SU-DHL-6 (cell line): Measurements from ENCODE around the gene MAF.

Experiments
- H2AFZ ChIP-seq: fragments of 200-600 bp; sonication (generic); 2 replicates; pipeline ENCODE4 v1.6.1; 2014; ENCODE audit warnings: low read depth, mild to moderate bottlenecking, moderate library complexity, mixed read lengths, antibody characterized with exemption, low read length; ENCODE audit not compliant: severe bottlenecking
- H3F3A ChIP-seq: fragments of 200-600 bp; shearing (Covaris generic); 2 replicates; pipeline ENCODE4 v1.6.0; 2016; ENCODE audit warnings: antibody characterized with exemption, mild to moderate bottlenecking; ENCODE audit not compliant: insufficient read depth
- H3K27ac ChIP-seq: fragments of 200-600 bp; sonication (generic); 2 replicates; pipeline ENCODE4 v1.5.1; 2016; ENCODE audit warnings: low read depth, mild to moderate bottlenecking, low read length, moderate library complexity, mixed read lengths
- H3K27me3 ChIP-seq: fragments of 200-600 bp; sonication (generic), shearing (Covaris generic); 2 replicates; pipeline ENCODE4 v1.6.0; 2014; ENCODE audit warnings: mild to moderate bottlenecking, low read length
- H3K36me3 ChIP-seq: fragments of 200-600 bp; sonication (generic); 2 replicates; pipeline ENCODE4 v1.6.1; 2014; ENCODE audit warnings: mild to moderate bottlenecking, low read length, mixed read lengths
- H3K4me2 ChIP-seq: fragments of 300-600, 200-600 bp; shearing (Covaris generic), sonication (generic); 2 replicates; pipeline ENCODE4 v1.6.0; 2014; ENCODE audit warnings: low read length, low read depth, mild to moderate bottlenecking; ENCODE audit not compliant: poor library complexity, severe bottlenecking
- H3K4me3 ChIP-seq: fragments of 200-600 bp; sonication (generic); 2 replicates; pipeline ENCODE4 v1.5.1; 2014; ENCODE audit warnings: antibody characterized with exemption, low read length, mild to moderate bottlenecking, mixed read lengths; ENCODE audit not compliant: insufficient read depth, poor library complexity, severe bottlenecking
- H3K79me2 ChIP-seq: fragments of 200-600 bp; sonication (generic); 2 replicates; pipeline ENCODE4 v1.6.1; 2014; ENCODE audit warnings: mild to moderate bottlenecking, low read length, moderate library complexity; ENCODE audit not compliant: insufficient read depth
- H3K9ac ChIP-seq: fragments of 200-600 bp; sonication (generic); 2 replicates; pipeline ENCODE4 v1.7.0; 2014; ENCODE audit warnings: mild to moderate bottlenecking, low read length
- H3K9me2 ChIP-seq: fragments of 200-600 bp; sonication (generic); replicated peaks from 2 replicates; pipeline ENCODE4 v1.6.1; 2014; ENCODE audit warnings: low read length; ENCODE audit not compliant: insufficient read depth
- H3K9me3 ChIP-seq: fragments of 200-600 bp; sonication (generic); 2 replicates; pipeline ENCODE4 v1.6.1; 2014; ENCODE audit warnings: low read length, mixed read lengths; ENCODE audit not compliant: insufficient read depth
- H4K20me1 ChIP-seq: fragments of 200-600 bp; sonication (generic); 2 replicates; pipeline ENCODE4 v1.6.1; 2014; ENCODE audit warnings: low read depth, mild to moderate bottlenecking, antibody characterized with exemption, low read length, moderate library complexity, mixed read lengths
- CTCF ChIP-seq: fragments of 200-600 bp; sonication (generic); IDR thresholded peaks from one replicate; pipeline ENCODE4 v1.5.1; 2017; ENCODE audit warnings: antibody characterized with exemption, mild to moderate bottlenecking, low read length, moderate library complexity; ENCODE audit not compliant: insufficient read depth, poor library complexity, severe bottlenecking
- EZH2phosphoT487 ChIP-seq: fragments of 200-600 bp; sonication (generic), shearing (Covaris generic); conservative IDR thresholded peaks from 2 replicates; pipeline ENCODE4 v1.6.1; 2018; ENCODE audit warnings: mild to moderate bottlenecking, antibody characterized with exemption, low read length, moderate library complexity, mixed read lengths

MAF gene

GRCh38 chr16:79645701-79646100, 45.2 kb upstream of the MAF start:
- H3K4me2 ChIP-seq, result no peak overlapping the region
- no peaks in the 10 kb centered on the region for H3K79me2 ChIP-seq
- no peak overlapping the region for H3K27ac ChIP-seq
- no peaks in the 10 kb centered on the region for H4K20me1 ChIP-seq
- H3K4me3 ChIP-seq, result no peak overlapping the region
- H3K9ac ChIP-seq, result no peak overlapping the region
- no peaks in the 10 kb centered on the region for H3K36me3 ChIP-seq
- no peak overlapping the region for H2AFZ ChIP-seq
- no peak for TF ChIP-seq CTCF
- no peak for TF ChIP-seq EZH2phosphoT487
- H3K9me3 ChIP-seq, result no peaks in the 10 kb centered on the region
- H3K9me2 ChIP-seq, result no peaks in the 10 kb centered on the region
- no peaks in the 10 kb centered on the region for H3K27me3 ChIP-seq
- no peaks in the 10 kb centered on the region for H3F3A ChIP-seq

- Histone ChIP-seq H3K9me3 (no peaks in the 10 kb centered on the region), H3K27me3 (no peaks in the 10 kb centered on the region), H3K4me2 (no peak overlapping the region), H2AFZ (no peak overlapping the region), H3K4me3 (no peak overlapping the region), H3K36me3 (no peaks in the 10 kb centered on the region), H3K9me2 (no peaks in the 10 kb centered on the region), H4K20me1 (no peaks in the 10 kb centered on the region), H3F3A (no peaks in the 10 kb centered on the region), H3K27ac (no peak overlapping the region), H3K9ac (no peak overlapping the region), H3K79me2 (no peaks in the 10 kb centered on the region)
- TF ChIP-seq EZH2phosphoT487, result no peak
- TF ChIP-seq CTCF, result no peak
Observed at GRCh38 chr16:79644971-79645667, 44.6 kb upstream of the MAF start.

- Histone ChIP-seq H3K79me2 (no peaks in the 10 kb centered on the region), H4K20me1 (no peaks in the 10 kb centered on the region), H3K36me3 (no peaks in the 10 kb centered on the region), H3K4me3 (no peak overlapping the region), H3F3A (no peaks in the 10 kb centered on the region), H3K9me2 (no peaks in the 10 kb centered on the region), H3K4me2 (no peak overlapping the region), H3K9me3 (no peaks in the 10 kb centered on the region), H3K27ac (no peak overlapping the region), H2AFZ (no peak overlapping the region), H3K27me3 (no peaks in the 10 kb centered on the region), H3K9ac (no peak overlapping the region)
- TF ChIP-seq EZH2phosphoT487 (no peak), CTCF (no peak)
Observed at GRCh38 chr16:79642652-79643051, 42.1 kb upstream of the MAF start.
